ENCODE data around the gene ADGRV1.
"Not testable (repeated sequence)": the region's sequence is repeated elsewhere in the genome, so short reads cannot be mapped to it uniquely, and the experiment has no call there.

The ADGRV1 gene

GRCh38 chr5:90940227-90940995 lies 381.8 kb downstream of the ADGRV1 start:
- no peak for DNase-seq
- in situ Hi-C loops (cut with MboI; ENCODE audit: low pct_unique_long_range_greater_than_20kb, low sequenced_read_pairs): no loop called here

- in situ Hi-C loops (cut with MboI; ENCODE audit: low pct_unique_long_range_greater_than_20kb, low sequenced_read_pairs): no loop called here
- no peak for DNase-seq
Observed at GRCh38 chr5:90941002-90941720, 382.6 kb downstream of the ADGRV1 start.

- in situ Hi-C loops (cut with MboI; ENCODE audit: low pct_unique_long_range_greater_than_20kb, low sequenced_read_pairs): no loop called here
- DNase-seq: no peak
Observed at GRCh38 chr5:90944116-90944515, 385.5 kb downstream of the ADGRV1 start.

GRCh38 chr5:90947667-90948066 lies 389.1 kb downstream of the ADGRV1 start:
- no peak for DNase-seq
- in situ Hi-C loops (cut with MboI; ENCODE audit: low pct_unique_long_range_greater_than_20kb, low sequenced_read_pairs): no loop called here

GRCh38 chr5:90948969-90949368 lies 390.4 kb downstream of the ADGRV1 start:
- in situ Hi-C loops (cut with MboI; ENCODE audit: low pct_unique_long_range_greater_than_20kb, low sequenced_read_pairs): no loop called here
- DNase-seq: no peak

GRCh38 chr5:90949469-90950358 lies 391.1 kb downstream of the ADGRV1 start:
- no peak for DNase-seq
- in situ Hi-C loops (cut with MboI; ENCODE audit: low pct_unique_long_range_greater_than_20kb, low sequenced_read_pairs): no loop called here

GRCh38 chr5:90955001-90955635 lies 396.5 kb downstream of the ADGRV1 start:
- DNase-seq: no peak
- in situ Hi-C loops (cut with MboI; ENCODE audit: low pct_unique_long_range_greater_than_20kb, low sequenced_read_pairs): no loop called here

- no peak for DNase-seq
- in situ Hi-C loops (cut with MboI; ENCODE audit: low pct_unique_long_range_greater_than_20kb, low sequenced_read_pairs): no loop called here
Observed at GRCh38 chr5:90956511-90957097, 398.0 kb downstream of the ADGRV1 start.

- in situ Hi-C loops (cut with MboI; ENCODE audit: low pct_unique_long_range_greater_than_20kb, low sequenced_read_pairs): no loop called here
Observed at GRCh38 chr5:90957906-90958305, 399.3 kb downstream of the ADGRV1 start.

GRCh38 chr5:90959262-90959661 lies 400.7 kb downstream of the ADGRV1 start:
- DNase-seq: no peak
- in situ Hi-C loops (cut with MboI; ENCODE audit: low pct_unique_long_range_greater_than_20kb, low sequenced_read_pairs): no loop called here

More at GRCh38 chr5:90957906-90958305, 399.3 kb downstream of the ADGRV1 start:
- no peak for DNase-seq

GRCh38 chr5:90962481-90962880 lies 403.9 kb downstream of the ADGRV1 start:
- DNase-seq: no peak
- in situ Hi-C loops (cut with MboI; ENCODE audit: low pct_unique_long_range_greater_than_20kb, low sequenced_read_pairs): no loop called here

GRCh38 chr5:90965110-90965685 lies 406.6 kb downstream of the ADGRV1 start:
- DNase-seq: no peak
- in situ Hi-C loops (cut with MboI; ENCODE audit: low pct_unique_long_range_greater_than_20kb, low sequenced_read_pairs): no loop called here

GRCh38 chr5:90967443-90967842 lies 408.8 kb downstream of the ADGRV1 start:
- no peak for DNase-seq
- in situ Hi-C loops (cut with MboI; ENCODE audit: low pct_unique_long_range_greater_than_20kb, low sequenced_read_pairs): no loop called here

- no peak for DNase-seq
- in situ Hi-C loops (cut with MboI; ENCODE audit: low pct_unique_long_range_greater_than_20kb, low sequenced_read_pairs): no loop called here
Observed at GRCh38 chr5:90967851-90968250, 409.3 kb downstream of the ADGRV1 start.

- DNase-seq: no peak
- in situ Hi-C loops (cut with MboI; ENCODE audit: low pct_unique_long_range_greater_than_20kb, low sequenced_read_pairs): no loop called here
Observed at GRCh38 chr5:90968319-90968718, 409.7 kb downstream of the ADGRV1 start.

GRCh38 chr5:90969945-90970344 lies 411.3 kb downstream of the ADGRV1 start:
- in situ Hi-C loops (cut with MboI; ENCODE audit: low pct_unique_long_range_greater_than_20kb, low sequenced_read_pairs); DNase-seq: not testable (repeated sequence)

GRCh38 chr5:90981177-90981576 lies 422.6 kb downstream of the ADGRV1 start:
- no peak for DNase-seq
- in situ Hi-C loops (cut with MboI; ENCODE audit: low pct_unique_long_range_greater_than_20kb, low sequenced_read_pairs): no loop called here

- in situ Hi-C loops (cut with MboI; ENCODE audit: low pct_unique_long_range_greater_than_20kb, low sequenced_read_pairs): no loop called here
- no peak for DNase-seq
Observed at GRCh38 chr5:90981821-90982220, 423.2 kb downstream of the ADGRV1 start.

GRCh38 chr5:90982576-90982975 lies 424.0 kb downstream of the ADGRV1 start:
- no peak for DNase-seq
- in situ Hi-C loops (cut with MboI; ENCODE audit: low pct_unique_long_range_greater_than_20kb, low sequenced_read_pairs): no loop called here
